Gastroesophageal sphincter (tissue), 4 donors: Measurements from ENCODE around the gene IBA57. TPM values are rescaled to one million over a fixed set of nuclear protein-coding genes. Genes with fewer than 3 reads are reported as not detected.

Experiments
- ATAC-seq: fragments of 150-250 bp; one replicate; pipeline ENCODE4 v1.9.1; 2016; ENCODE audit warnings: mild to moderate bottlenecking, moderate library complexity
- H3K27ac ChIP-seq, 4 donors: fragments of 200-600 bp; sonication (generic) in 3 of 4; 1 replicate in 3 of 4; 2 replicates in 1 of 4; pipeline ENCODE4 v1.5.1; 2016 to 2019
- H3K27me3 ChIP-seq: fragments of 200-600 bp; sonication (generic); one replicate; pipeline ENCODE4 v1.5.1; 2019
- H3K36me3 ChIP-seq, 2 donors: fragments of 200-600 bp; sonication (generic); one replicate each; pipeline ENCODE4 v1.5.1; 2019; ENCODE audit warnings: control low read depth in 1 of 2
- H3K4me1 ChIP-seq, 3 donors: fragments of 200-600 bp; sonication (generic); 1 replicate in 2 of 3; 2 replicates in 1 of 3; pipeline ENCODE4 v1.5.1; 2016 to 2019; ENCODE audit warnings: control low read depth in 2 of 3
- H3K4me3 ChIP-seq, 2 donors: fragments of 200-600 bp; sonication (generic); one replicate each; pipeline ENCODE4 v1.5.1; 2019; ENCODE audit warnings: mild to moderate bottlenecking in 1 of 2, moderate library complexity in 1 of 2
- H3K9me3 ChIP-seq, 3 donors: fragments of 200-600 bp; sonication (generic); one replicate each; pipeline ENCODE4 v1.5.1; 2017 to 2019; ENCODE audit warnings: control low read depth in 2 of 3
- CTCF ChIP-seq, 4 experiments: fragments of 200-600 bp in 2 of 4; fragments of 450-650 bp in 2 of 4; sonication (generic) in 1 of 4; IDR thresholded peaks; one replicate each; pipeline ENCODE4 v1.5.1; 2017 to 2019; ENCODE audit warnings: antibody characterized with exemption in 4 of 4, mild to moderate bottlenecking in 2 of 4, moderate library complexity in 2 of 4
- EP300 ChIP-seq: sonication (generic); formaldehyde crosslinking; IDR thresholded peaks from one replicate; pipeline ENCODE4 v1.6.1; 2017; ENCODE audit warnings: antibody characterized with exemption, mild to moderate bottlenecking
- POLR2A ChIP-seq, 2 donors: fragments of 450-650 bp; IDR thresholded peaks; one replicate each; pipeline ENCODE4 v1.6.1; 2017; ENCODE audit warnings: antibody characterized with exemption in 2 of 2, mild to moderate bottlenecking in 2 of 2, moderate library complexity in 1 of 2
- POLR2AphosphoS5 ChIP-seq: sonication (generic); formaldehyde crosslinking; IDR thresholded peaks from one replicate; pipeline ENCODE4 v1.6.1; 2017; ENCODE audit warnings: antibody characterized with exemption
- WGBS, 2 donors: methylation state at CpG; one replicate each; pipeline ENCODE4 v1.1.5; 2018; ENCODE audit warnings: low coverage in 1 of 2; 5-methylcytosine and 5-hydroxymethylcytosine counted together
- total RNA-seq, 4 donors: library from RNA; depleted of rRNA; stranded (reverse); fragments of >200 nt; gene quantifications; one replicate each; pipeline ENCODE4 v1.1.0, GENCODE V29; 2016

The IBA57 gene
- total RNA-seq, 4 donors from 2014 or later = 4.2 to 11.3 (median 7.4) TPM

GRCh38 chr1:228190778-228191177, 25.2 kb downstream of the IBA57 start:
- H3K4me3 ChIP-seq = no peak overlapping the region
- H3K36me3 ChIP-seq = peaks cover 0 to 15% of the 10 kb centered on the region in 2 donors
- H3K9me3 ChIP-seq = peaks cover 0 to 4% (median 0%) of the 10 kb centered on the region in 3 donors
- H3K27me3 ChIP-seq = no peaks in the 10 kb centered on the region
- no peaks in the 10 kb centered on the region for H3K4me1 ChIP-seq
- TF ChIP-seq POLR2AphosphoS5 (no peak), POLR2A (IDR thresholded peaks at IDR 0.05) (no peak), CTCF (IDR thresholded peaks at IDR 0.05) (no peak), EP300 (no peak)
- H3K27ac ChIP-seq = no peak overlapping the region
- no peak for ATAC-seq
- WGBS, 2 donors = 96% methylated on average over 5 of the region's 5 CpGs; no CpG with 5 or more reads in 1 of the 2 donors

GRCh38 chr1:228194436-228194835, 28.8 kb downstream of the IBA57 start:
- ATAC-seq = no peak
- peaks cover 0 to 9% of the 10 kb centered on the region in 2 donors for H3K36me3 ChIP-seq
- H3K27me3 ChIP-seq = no peaks in the 10 kb centered on the region
- 64 to 71% methylated on average over 2 to 3 of the region's 3 CpGs for WGBS, 2 donors
- no peak for TF ChIP-seq POLR2A (IDR thresholded peaks at IDR 0.05)
- no peak for TF ChIP-seq EP300
- TF ChIP-seq CTCF (IDR thresholded peaks at IDR 0.05) = no peak
- TF ChIP-seq POLR2AphosphoS5 = no peak
- peaks cover 0 to 12% (median 2%) of the 10 kb centered on the region in 3 donors for H3K9me3 ChIP-seq
- H3K4me3 ChIP-seq = no peak overlapping the region
- H3K27ac ChIP-seq = no peak overlapping the region
- H3K4me1 ChIP-seq = no peaks in the 10 kb centered on the region

GRCh38 chr1:228194921-228195812, 29.6 kb downstream of the IBA57 start:
- Histone ChIP-seq H3K36me3 (peaks cover 0 to 14% of the 10 kb centered on the region in 2 donors), H3K4me1 (no peaks in the 10 kb centered on the region), H3K27me3 (no peaks in the 10 kb centered on the region), H3K9me3 (peaks cover 0 to 19% (median 2%) of the 10 kb centered on the region in 3 donors), H3K4me3 (no peak overlapping the region), H3K27ac (no peak overlapping the region)
- WGBS, 2 donors = 77 to 83% methylated on average over 6 of the region's 8 CpGs
- no peak for ATAC-seq
- TF ChIP-seq CTCF (IDR thresholded peaks at IDR 0.05) (no peak), POLR2AphosphoS5 (no peak), EP300 (no peak), POLR2A (IDR thresholded peaks at IDR 0.05) (no peak)

DNA sequence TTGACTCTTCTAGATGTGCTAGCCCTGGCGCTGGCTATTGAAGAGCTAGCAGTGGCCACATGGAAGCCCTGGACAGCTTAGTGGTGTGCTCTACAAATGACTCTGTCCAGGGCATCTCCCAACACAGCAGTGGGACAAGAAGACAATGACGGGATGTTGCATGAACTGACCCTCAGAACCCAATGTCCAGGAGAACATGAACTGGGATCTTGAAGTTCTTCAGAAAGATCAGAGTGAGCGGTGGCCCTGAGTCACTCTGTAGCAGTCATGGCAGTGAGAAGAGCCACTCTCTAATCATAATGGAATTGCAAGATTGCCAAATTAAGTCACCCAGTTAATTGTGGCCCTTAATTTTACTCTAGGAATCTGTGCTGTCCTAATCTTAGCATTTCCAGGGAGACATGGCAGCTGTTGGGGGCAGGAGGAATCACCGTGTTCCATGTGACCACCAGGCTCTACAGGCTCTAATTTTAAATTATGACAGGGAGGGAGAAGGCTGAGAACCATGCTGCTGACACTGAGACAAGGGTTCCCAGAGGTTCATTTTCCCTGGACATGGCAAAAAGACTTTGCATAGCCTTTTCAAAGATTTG, 32.0 kb downstream of the IBA57 start:
- ATAC-seq = no peak
- TF ChIP-seq CTCF (IDR thresholded peaks at IDR 0.05) (no peak), POLR2A (IDR thresholded peaks at IDR 0.05) (no peak), EP300 (no peak), POLR2AphosphoS5 (no peak)
- no peaks in the 10 kb centered on the region for H3K27me3 ChIP-seq

More for the DNA sequence above, 32.0 kb downstream of the IBA57 start:
- WGBS, 2 donors = 92 to 97% methylated on average over 3 to 4 of the region's 4 CpGs
- Histone ChIP-seq H3K36me3 (peaks cover 0 to 19% of the 10 kb centered on the region in 2 donors), H3K4me1 (no peaks in the 10 kb centered on the region), H3K27ac (no peak overlapping the region), H3K9me3 (peaks cover 0 to 19% (median 2%) of the 10 kb centered on the region in 3 donors), H3K4me3 (no peak overlapping the region)
